ENCODE results near the gene FGF1.

GRCh38 chr5:142571371-142571770 lies 114.5 kb downstream of the FGF1 start:
- TF ChIP-seq CTCF (IDR thresholded peaks at IDR 0.05; ENCODE audit: extremely low read depth in 1 of 2, insufficient read depth in 1 of 2, low read depth in 1 of 2, low read length in 2 of 2), result no peak
- TF ChIP-seq EZH2 (IDR thresholded peaks at IDR 0.05; ENCODE audit: borderline replicate concordance, low read depth, low read length, severe bottlenecking), result no peak
- no peak for TF ChIP-seq MAX (IDR thresholded peaks at IDR 0.05; ENCODE audit: insufficient read depth, insufficient read length)
- no peak for TF ChIP-seq MYC (IDR thresholded peaks at IDR 0.05; ENCODE audit: low read depth, low read length)
- TF ChIP-seq POLR2AphosphoS5 (IDR thresholded peaks at IDR 0.05; ENCODE audit: insufficient read depth, low read depth, low read length), result no peak
- TF ChIP-seq POLR2A (IDR thresholded peaks at IDR 0.05; ENCODE audit: low read depth, low read length), result no peak
- TF ChIP-seq FOS (IDR thresholded peaks at IDR 0.05; ENCODE audit: borderline replicate concordance, insufficient read depth, low read length), result no peak
- TF ChIP-seq GATA2 (IDR thresholded peaks at IDR 0.05; ENCODE audit: insufficient read depth, insufficient read length, low read depth, low read length), result no peak

Measured in endothelial cell of umbilical vein (primary cell).